HG02852 (cell line): Measurements from ENCODE around the gene BAG5.
"Not testable (repeated sequence)": the region's sequence is repeated elsewhere in the genome, so short reads cannot be mapped to it uniquely, and the experiment has no call there.

Experiments
- ATAC-seq: cut with Tn5 transposase; IDR thresholded peaks from one replicate; pipeline ENCODE4 v1.9.1; 2021; ENCODE audit warnings: mild to moderate bottlenecking, moderate library complexity; ENCODE audit not compliant: unreplicated experiment

The BAG5 gene, protein sequence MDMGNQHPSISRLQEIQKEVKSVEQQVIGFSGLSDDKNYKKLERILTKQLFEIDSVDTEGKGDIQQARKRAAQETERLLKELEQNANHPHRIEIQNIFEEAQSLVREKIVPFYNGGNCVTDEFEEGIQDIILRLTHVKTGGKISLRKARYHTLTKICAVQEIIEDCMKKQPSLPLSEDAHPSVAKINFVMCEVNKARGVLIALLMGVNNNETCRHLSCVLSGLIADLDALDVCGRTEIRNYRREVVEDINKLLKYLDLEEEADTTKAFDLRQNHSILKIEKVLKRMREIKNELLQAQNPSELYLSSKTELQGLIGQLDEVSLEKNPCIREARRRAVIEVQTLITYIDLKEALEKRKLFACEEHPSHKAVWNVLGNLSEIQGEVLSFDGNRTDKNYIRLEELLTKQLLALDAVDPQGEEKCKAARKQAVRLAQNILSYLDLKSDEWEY

DNA sequence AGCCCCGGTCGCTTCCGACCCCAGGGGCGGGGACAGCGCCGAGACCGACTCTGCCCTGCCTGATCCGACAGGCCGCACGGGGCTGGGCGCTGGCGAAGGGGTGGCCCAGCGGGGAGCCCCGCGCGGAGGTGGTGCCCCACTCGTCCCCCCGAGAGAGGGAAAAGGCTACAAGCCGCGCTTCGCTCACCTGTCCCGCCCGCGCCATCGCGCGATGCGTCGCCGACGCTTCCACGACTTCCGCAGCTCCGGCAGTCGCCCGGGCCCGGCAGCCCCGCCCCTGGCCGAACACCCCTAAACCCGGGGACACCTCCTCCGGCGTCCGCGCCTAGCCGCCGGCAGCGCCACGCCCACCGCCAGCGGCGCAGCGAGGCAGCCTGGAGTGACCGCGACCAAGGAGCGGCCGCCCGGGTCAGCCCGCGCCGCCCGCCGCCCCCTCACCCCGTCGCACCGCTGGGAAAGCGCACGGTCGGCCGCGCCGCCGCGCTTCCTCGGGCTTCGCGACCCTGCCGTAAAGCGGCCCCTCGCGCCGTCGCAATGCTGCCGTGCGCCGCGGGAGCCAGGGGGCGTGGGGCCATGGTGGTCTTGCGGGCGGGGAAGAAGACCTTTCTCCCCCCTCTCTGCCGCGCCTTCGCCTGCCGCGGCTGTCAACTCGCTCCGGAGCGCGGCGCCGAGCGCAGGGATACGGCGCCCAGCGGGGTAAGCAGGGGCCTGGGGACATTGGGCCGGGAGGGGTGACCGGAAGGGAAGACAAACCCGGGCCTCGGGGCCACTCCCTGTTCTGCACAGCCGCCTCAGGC lies at the start of gene BAG5, which contains the start of gene COA8:
Gene BAG5 (minus strand): TSS at position 229 of the 797 bp plus-strand sequence. CDS start 1,493 bp downstream, outside the sequence.
Gene COA8 (plus strand): TSS at position 532 of the 797 bp plus-strand sequence. CDS start 42 bp downstream, at position 574.
- peak; percentile 69 for ATAC-seq

DNA sequence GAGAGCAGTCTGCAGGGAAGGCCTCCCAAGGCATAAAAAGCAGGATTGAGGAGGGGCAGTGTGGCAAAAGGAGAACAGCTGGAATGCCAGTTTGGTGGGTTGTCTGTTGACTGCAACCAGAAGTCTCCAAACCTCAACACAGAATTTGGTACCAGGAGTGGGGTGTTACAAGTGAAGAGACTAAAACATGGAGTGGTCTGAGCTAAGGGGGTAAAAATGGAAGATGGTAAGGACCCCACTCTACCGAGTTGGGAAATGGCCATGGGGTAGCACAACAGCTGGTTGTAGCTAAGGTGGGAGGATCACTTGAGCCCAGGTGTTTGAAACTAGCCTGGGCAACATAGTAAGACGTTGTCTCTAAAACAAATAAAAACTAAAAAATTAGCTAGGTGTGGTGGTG lies 48.8 kb upstream of the BAG5 start:
- no peak for ATAC-seq

DNA sequence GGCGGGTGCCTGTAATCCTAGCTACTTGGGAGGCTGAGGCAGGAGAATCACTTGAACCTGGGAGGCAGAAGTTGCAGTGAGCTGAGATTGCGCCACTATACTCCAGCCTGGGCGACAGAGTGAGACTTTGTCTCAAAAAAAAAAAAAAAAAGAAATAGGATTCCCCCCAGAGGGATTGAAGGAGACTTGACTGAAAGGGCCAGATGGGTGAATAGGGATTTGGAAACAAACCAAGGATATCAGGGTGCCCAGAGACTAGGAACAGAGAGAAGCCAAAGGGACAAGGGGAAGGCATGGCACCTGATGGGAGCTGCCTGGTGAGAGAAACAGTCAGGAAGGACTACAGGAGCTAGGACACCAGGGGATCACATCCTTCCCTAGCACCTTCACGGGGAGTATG lies 46.6 kb upstream of the BAG5 start:
- not testable (repeated sequence) for ATAC-seq

DNA sequence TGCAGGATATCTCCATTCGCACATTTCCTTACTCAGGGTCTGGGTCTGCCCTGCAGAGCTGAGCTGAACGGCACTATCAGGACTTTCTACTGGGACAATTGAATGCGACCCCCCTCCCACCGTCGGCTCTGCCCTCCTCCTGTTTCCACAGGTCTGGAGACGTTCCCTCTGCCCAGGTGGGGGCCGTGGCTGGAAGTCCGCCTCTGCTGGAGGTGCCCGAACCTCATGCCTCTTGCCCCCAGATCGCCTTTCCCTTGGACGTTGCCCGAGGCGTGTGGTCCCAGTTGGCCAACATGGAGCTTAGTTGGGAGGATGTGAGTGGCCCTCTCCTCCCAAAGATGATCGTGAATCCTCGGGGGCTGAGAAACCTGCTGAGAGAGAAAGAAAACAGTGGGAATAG lies 45.4 kb upstream of the BAG5 start:
- no peak for ATAC-seq

DNA sequence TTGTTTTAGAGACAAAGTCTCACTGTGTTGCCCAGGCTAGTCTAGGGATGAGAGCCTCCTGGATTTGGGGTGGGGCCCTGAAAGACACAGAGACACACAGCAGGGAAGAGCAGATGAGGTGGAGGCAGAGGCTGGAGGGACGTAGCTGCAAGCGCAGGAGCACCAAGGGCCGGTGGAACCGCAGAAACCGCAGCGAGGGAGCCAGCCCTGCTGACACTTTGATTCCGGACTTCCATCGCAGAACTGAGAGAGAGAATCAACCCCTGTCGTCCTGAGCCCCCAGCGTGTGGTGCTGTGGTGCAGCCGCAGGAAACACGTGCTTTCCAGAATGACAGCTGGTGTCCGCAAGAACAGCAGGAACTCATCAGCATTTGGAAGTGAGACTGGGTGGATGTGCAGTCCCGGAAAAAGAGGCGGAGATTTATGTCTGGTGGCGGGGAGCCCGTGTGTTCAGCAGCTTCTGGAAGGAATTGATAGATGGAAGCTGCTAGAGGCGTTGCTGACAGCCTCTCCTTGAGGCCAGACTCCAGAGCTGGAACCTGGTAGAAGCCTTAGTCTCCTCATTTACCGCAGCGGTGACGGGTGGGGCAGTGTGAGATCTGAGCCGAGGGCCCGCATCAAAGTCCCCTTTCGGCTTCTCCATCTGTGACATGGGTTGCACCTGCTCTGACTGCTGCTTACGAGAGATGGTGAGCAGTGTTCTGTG lies 44.7 kb upstream of the BAG5 start:
- peak; percentile 79 for ATAC-seq

DNA sequence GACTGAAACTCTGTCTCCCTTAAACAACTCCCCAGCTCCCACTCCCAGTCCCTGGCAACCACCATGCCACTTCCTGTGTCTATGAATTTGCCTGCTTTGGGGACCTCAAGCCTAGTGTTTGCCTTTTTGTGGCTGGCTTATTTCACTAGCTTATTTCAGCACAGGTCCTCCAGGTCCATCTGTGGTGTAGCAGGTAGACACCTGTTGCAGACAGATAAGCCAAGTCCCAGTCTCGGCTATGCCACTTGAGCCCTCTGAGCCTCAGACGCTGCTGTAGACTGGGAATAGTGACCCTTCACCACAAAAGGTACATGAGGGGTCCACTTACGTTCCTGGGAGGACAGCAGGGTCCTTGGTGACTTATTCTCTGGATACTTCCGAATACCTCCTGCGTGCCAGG lies 42.2 kb upstream of the BAG5 start:
- ATAC-seq: no peak

DNA sequence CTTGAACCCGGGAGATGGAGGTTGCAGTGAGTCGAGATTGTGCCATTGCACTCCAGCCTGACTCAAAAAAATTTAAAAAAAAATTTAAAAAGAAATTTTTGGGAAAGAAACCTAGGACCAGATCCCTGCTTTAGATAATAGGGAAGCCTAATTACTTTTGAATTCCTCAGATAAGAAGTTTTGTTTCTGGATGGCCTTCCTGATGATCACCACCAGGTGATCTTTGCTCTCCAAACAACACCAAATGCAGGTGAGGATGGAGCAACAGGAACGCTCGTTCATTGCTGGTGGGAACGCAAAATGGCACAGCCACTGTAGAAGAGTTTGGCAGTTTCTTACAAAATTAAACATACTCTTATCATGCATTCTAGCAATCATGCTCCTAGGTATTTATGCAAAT lies 38.0 kb upstream of the BAG5 start:
- no peak for ATAC-seq

DNA sequence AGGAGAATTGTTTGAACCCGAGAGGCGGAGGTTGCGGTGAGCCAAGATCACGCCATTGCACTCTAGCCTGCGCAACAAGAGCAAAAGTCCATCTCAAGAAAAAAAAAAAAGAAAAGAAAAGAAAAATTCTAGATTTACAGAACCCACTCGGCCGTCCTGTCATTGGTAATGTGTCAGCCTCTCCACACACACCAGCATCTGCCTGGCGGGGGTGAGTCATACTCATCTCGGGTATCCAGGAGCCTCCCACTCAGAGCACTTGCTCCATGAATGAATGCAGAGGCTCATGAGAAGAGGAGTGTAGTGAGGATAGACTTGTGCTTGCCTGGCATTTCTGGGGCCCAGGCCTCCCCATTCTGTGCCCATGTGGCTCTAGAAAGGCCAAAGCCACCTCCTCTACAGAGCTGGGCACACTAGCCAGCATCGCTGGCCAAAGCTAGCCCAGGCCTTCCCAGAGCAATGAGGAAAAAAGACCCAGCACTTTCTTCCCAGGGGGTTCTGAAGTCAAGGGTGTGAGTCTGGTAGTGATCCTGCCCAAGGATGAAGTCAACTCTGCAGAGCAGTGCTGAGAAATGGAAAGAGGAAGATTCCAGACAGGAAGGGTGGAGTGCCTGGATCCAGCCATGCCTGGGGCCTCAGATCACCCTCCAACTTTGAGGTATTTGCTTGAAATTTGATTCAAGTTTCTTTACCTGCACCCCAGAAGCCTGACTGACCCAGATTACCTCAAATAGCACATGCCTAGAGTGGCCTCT lies 35.3 kb upstream of the BAG5 start:
- ATAC-seq: no peak

DNA sequence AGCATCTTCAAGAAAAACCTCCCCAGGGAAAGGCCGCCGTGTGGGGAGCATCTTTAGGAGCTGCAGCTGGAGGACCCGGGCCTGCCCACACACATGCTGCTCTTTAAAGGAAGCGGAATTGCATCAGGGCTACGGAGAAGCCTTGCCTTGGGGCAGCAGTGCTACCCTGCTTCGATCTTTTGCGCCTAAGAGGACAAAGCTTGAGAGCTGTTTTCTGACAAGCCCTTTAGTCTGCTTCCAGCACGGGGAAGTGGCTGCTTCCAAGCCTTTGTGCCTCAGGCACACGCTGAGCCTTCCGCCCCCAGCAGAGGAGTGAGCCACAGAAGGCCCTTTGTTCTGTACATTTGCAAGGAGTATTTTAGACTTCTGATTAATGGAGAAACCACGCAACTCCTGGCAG lies 31.8 kb upstream of the BAG5 start:
- no peak for ATAC-seq

DNA sequence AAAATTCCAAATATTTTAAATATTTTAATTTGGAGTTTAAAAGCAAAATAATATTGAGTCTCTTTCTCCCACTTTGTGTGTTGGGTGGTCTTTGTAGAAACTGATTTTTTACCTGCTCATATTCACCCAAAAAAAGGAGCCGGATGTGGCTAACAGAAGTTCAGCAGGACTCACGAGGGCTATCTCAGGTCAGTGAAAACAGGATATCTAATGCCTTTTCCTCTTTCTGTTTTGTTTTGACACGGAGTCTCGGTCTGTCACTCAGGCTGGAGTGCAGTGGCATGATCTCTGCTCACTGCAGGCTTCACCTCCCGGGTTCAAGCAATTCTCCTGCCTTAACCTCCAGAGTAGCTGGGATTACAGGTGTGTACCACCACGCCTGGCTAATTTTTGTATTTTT lies 31.1 kb upstream of the BAG5 start:
- peak; percentile 92 for ATAC-seq

DNA sequence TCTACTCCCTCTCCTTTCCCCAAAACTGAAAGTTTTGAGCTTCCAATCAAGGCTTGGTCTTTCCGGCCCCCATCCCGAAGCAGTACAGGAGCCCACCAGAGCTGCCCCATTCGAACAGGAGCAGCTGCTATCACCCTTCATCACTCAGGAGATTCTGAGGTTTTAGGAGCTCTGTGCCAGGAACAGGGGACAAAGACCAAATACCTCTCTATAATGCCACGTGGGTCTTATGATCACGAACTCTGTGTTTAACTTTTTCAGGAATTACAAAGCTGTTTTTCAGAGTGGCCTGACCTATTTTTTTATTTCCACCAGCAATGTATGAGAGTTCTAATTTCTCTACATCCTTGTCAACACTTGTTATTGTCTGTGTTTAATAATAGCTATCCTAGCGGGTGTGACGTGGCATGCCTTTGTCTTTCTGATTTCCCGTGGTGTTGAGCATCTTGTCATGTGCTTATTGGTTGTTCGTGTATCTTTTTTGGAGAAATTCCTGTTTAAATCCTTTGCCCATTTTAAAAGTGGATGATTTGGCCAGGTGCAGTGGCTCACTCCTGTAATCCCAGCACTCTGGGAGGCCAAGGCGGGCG lies 22.0 kb upstream of the BAG5 start:
- ATAC-seq: no peak

DNA sequence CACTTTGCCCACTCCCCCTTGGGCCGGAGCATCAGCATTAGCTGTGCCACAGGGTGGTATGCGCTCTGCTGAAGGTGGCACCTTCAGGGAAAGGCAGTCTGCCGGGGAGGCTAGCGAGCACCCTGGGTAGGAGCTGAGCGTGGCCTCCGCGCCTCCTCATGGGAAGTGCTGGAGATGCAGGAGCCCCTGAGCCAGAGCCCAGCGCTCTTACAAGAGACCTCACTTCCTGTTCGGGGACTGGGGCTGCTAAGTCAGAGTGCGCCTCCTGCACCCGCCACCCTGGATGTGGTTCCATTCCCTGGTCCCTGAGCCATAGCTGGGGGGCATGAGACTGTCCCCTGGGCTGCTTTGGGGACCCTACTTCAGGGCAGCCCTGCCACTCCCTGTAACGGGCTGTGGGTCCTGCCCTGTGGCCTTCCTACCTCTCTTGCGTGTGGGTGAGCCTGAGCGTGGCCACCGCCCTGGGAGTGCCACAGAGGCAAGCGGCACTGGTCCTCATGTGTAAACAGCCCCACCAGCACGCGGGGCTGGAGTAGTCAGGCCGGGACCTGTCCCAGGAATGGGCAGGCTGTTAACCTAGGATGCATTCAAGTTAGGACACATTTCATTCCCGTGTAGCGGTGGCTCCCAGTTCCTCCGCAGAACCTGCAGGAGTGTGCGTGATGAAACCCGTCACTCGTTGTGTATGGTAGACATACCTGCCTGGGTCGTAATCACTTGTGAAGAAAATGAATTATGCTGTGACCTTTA lies 19.7 kb upstream of the BAG5 start:
- ATAC-seq: no peak

DNA sequence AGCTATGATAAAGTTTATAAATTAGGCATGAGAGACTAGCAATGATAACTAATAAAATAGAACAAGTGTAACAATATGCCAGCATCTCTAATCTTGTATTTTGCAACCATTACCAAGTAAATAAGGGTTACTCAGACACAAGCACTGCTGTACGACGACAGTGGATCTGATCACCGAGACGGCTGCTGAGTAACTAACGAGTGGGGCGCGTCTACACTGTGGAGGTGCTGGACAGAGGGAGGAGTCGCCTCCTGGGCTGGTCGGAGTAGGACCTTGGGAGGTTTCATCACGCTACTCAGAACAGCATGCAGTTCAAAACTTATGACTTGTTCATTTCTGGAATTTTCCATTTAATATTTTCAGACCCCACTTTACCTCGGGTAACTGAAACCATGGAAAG lies 18.7 kb upstream of the BAG5 start:
- ATAC-seq: no peak

DNA sequence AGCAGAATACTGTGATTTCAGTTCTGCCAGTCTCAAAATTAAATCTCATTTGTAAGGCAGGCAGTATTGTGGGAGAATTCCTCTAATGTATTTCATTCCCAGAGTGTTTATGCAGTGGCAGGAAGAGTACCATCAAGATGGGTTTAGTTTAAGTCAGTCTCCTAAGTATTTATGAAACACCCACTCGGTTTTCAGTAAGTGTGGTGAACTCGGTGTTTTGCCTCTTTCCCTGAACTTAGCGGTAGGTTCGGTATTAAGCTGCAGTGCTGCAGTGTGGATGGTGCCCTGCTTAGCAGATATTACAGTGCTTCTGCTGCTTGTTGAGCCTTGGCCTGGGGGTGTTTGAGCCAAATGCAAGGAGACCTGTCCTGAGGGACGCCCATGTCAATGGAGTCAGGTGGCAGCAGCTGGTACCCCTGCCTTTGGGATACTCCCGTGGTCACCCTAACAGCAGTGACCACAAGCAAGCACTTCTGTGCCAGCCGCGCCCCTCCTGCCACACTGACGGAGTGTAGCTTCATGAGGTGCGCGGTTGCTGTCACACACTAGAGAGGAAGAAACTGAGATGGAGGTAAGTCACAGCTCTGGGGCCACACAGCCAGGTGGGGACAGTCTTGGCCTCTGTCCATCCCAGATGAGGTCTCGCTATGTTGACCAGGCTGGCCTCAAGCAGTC lies 16.1 kb upstream of the BAG5 start:
- ATAC-seq: no peak

DNA sequence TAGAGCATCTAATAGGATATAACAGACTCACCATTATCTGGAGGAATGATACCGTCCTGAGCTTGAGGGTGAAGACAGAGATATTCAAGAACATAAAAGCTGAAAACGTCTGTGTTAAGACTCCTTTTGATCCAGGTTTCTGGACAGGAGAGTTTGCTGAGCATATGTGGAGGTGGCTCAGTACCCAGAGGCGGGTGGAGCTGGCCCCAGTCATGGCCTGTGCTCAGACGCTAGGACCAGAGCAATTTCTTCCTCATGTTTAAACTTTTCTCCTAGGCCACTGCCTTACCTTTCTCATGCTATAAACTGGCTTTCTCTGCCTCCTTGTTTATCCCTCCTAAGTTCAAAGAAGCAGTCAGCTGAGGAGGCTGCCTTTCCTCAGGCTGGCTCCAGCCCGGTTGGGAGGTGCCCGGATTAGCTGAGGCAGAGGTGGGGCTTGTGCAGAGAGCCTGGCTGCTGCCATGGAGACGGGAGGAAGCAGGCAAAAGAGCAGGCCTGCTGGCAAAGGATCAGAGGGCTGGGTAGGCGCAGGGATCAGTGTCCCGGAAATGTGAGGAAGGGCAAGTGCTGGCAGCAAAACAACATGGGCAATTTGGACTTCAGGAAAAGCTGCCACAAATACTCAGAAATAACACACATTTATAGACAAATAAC lies 14.0 kb upstream of the BAG5 start:
- ATAC-seq: no peak

DNA sequence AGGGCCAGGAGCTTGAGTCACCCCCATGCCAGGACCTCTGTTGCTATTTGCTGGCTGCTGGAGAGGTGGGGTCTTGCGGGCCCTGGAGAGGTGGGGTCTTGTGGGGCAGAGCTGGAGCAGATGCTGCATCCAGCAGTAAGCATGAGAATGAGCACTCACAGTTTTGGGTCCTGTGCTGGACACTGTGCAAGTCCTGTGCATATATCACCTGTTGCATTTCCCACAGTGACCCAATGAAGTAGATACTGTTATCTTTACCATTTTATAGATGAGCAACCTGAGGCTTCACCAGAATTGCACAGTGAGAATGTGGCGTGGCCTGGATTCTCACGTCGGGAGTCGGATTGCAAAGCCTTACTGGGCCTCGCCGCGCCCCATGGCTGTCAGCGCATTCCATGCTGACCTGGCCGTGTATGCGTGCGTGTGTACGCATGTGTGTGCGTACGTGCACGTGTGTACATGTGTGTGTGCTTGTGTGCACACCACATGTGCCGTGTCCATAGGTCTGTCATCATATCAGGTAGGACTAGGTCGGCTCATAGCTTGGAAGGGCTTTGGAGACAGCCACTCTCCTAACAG lies 12.3 kb upstream of the BAG5 start:
- no peak for ATAC-seq

DNA sequence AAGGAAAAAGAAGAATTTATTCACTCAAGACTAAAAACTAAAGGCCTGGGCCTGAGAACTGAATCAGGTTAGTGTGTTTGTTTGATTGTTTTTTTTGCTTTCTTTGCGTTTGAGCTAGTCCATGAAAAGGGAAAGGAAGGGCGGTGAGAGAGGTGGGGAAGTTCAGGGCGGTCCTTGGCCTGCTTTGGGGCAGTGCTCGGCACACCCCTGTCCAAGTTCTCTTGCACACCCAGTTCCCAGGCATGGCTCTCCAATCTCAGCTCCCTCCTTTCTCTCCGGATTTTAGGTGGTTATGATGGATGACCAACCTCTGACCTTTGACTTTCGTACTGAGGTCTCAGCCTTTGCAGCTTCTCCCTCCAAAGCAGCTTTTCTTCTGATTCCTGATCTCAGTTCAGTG lies 11.6 kb upstream of the BAG5 start:
- ATAC-seq: no peak

DNA sequence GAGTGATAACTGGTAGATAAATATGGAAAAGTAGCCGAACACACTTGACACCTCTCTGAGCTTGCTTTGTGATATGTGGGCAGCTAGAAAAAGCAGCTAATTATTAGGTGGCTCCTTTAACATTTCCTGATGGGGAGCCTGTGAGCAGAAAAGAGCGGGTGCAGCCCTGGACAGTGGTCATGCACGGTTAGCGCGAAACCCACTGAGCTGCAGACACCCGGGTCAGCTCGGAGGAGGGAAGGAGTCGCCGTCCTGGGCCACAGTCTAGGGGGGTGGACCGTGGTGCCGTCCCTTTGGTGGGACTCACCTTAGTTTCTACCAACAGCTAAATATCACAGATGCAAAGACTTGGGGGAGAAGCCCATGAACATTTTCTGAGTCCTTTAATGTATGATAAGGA lies 7.0 kb upstream of the BAG5 start:
- ATAC-seq: no peak
